SK-N-MC (cell line): ENCODE data around the gene DNAH1.

ENCODE experiments used
- EZH2 ChIP-seq: fragments of 200-600 bp; sonication (generic); IDR thresholded peaks from one replicate; pipeline ENCODE4 v1.6.1; 2017; ENCODE audit warnings: antibody characterized with exemption
- POLR2AphosphoS5 ChIP-seq: IDR thresholded peaks from 2 replicates; pipeline ENCODE4 v1.6.1; 2012; ENCODE audit warnings: mild to moderate bottlenecking, low read depth, low read length, borderline replicate concordance

DNA sequence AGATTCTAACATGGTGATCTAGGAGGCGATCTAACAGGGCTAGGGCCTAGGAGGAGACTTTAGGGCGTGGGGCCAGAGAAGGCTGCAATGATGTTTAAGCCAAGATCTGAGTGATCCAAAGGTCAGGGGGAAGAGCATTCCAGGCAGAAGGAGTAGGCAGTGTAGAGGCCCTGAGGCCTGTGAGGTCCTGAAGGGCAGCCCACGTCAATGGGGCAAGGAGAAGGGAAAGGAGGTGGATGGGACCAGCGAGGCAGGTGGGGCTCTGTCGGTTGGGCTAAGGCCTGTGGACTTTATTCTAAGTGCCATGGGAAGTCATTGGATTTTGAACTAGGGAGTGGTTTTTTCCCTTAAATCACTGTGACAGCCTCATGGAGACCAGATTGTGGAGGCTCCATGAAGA is 10.2 kb upstream of the DNAH1 start:
- TF ChIP-seq POLR2AphosphoS5: no peak
- TF ChIP-seq EZH2: no peak
